ENCODE results near the gene PRIMPOL.
"Not testable (repeated sequence)": the region's sequence is repeated elsewhere in the genome, so short reads cannot be mapped to it uniquely, and the experiment has no call there.

PRIMPOL gene

GRCh38 chr4:184712322-184712721 is 62.8 kb downstream of the PRIMPOL start:
- DNase-seq (ENCODE audit: low read depth in 2 of 2): no peak

- no peak for DNase-seq (ENCODE audit: low read depth in 2 of 2)
Measured at GRCh38 chr4:184713887-184714286, 64.3 kb downstream of the PRIMPOL start.

- no peak for DNase-seq (ENCODE audit: low read depth in 2 of 2)
Measured at GRCh38 chr4:184715526-184715925, 66.0 kb downstream of the PRIMPOL start.

GRCh38 chr4:184719407-184719806 is 69.9 kb downstream of the PRIMPOL start:
- DNase-seq (ENCODE audit: low read depth in 2 of 2): no peak

GRCh38 chr4:184721254-184721653 is 71.7 kb downstream of the PRIMPOL start:
- DNase-seq (ENCODE audit: low read depth in 2 of 2): no peak

- DNase-seq (ENCODE audit: low read depth in 2 of 2): no peak
Measured at GRCh38 chr4:184722798-184723197, 73.3 kb downstream of the PRIMPOL start.

- DNase-seq (ENCODE audit: low read depth in 2 of 2): no peak
Measured at GRCh38 chr4:184727430-184727829, 77.9 kb downstream of the PRIMPOL start.

- DNase-seq (ENCODE audit: low read depth in 2 of 2): no peak
Measured at GRCh38 chr4:184728858-184729257, 79.3 kb downstream of the PRIMPOL start.

- no peak for DNase-seq (ENCODE audit: low read depth in 2 of 2)
Measured at GRCh38 chr4:184729946-184730345, 80.4 kb downstream of the PRIMPOL start.

GRCh38 chr4:184731056-184731455 is 81.5 kb downstream of the PRIMPOL start:
- no peak for DNase-seq (ENCODE audit: low read depth in 2 of 2)

- no peak for DNase-seq (ENCODE audit: low read depth in 2 of 2)
Measured at GRCh38 chr4:184732126-184732525, 82.6 kb downstream of the PRIMPOL start.

GRCh38 chr4:184733654-184734524 is 84.4 kb downstream of the PRIMPOL start, which contains the start of gene CENPU:
Gene CENPU, minus strand, starts transcription at chr4:184734096. Its CDS starts 34 bp downstream, at chr4:184734062.
- DNase-seq (ENCODE audit: low read depth in 2 of 2): peak; percentile 91 to 92

- DNase-seq (ENCODE audit: low read depth in 2 of 2): no peak
Measured at GRCh38 chr4:184734758-184735157, 85.2 kb downstream of the PRIMPOL start.

GRCh38 chr4:184739575-184739974 is 90.0 kb downstream of the PRIMPOL start:
- DNase-seq (ENCODE audit: low read depth in 2 of 2): not testable (repeated sequence)

- DNase-seq (ENCODE audit: low read depth in 2 of 2): no peak
Measured at GRCh38 chr4:184740980-184741391, 91.4 kb downstream of the PRIMPOL start.

GRCh38 chr4:184741651-184742050 is 92.1 kb downstream of the PRIMPOL start:
- DNase-seq (ENCODE audit: low read depth in 2 of 2): not testable (repeated sequence)

GRCh38 chr4:184743650-184744049 is 94.1 kb downstream of the PRIMPOL start:
- DNase-seq (ENCODE audit: low read depth in 2 of 2): no peak

GRCh38 chr4:184744236-184744635 is 94.7 kb downstream of the PRIMPOL start:
- DNase-seq (ENCODE audit: low read depth in 2 of 2): no peak
